ENCODE measurements around the gene MYO1F. TPM values are rescaled to one million over a fixed set of nuclear protein-coding genes. Genes with fewer than 3 reads are reported as not detected.
"Not testable (repeated sequence)": the region's sequence is repeated elsewhere in the genome, so short reads cannot be mapped to it uniquely, and the experiment has no call there.

Gene MYO1F
- total and polyA plus RNA-seq, 12 donors, result 1.7 to 62.5 (median 19.4) TPM

GRCh38 chr19:8576273-8576993 is 809 bp downstream of the MYO1F start:
- H3K36me3 ChIP-seq (replicated peaks in 1 of 2), result no peaks in the 10 kb centered on the region
- TF ChIP-seq CTCF (IDR thresholded peaks at IDR 0.05) (no peak), POLR2A (IDR thresholded peaks at IDR 0.05) (no peak)
- DNase-seq, result peak in 1 of 7 donors; percentile 31
- intact Hi-C loops (cut with DNase I), result no loop called here
- no peaks in the 10 kb centered on the region for H3K9me3 ChIP-seq (replicated peaks in 1 of 3)
- no peaks in the 10 kb centered on the region for H3K27me3 ChIP-seq
- H3K4me1 ChIP-seq (replicated peaks in 1 of 2), result no peaks in the 10 kb centered on the region
- peak overlapping the region in 1 of 4 donors; percentile 34 for H3K4me3 ChIP-seq
- H3K27ac ChIP-seq, result peak overlapping the region in 1 of 5 donors; percentile 80
- WGBS, 4 donors, result 50 to 68% (median 54%) methylated on average over 11 to 19 of the region's 19 CpGs

- Histone ChIP-seq H3K36me3 (replicated peaks in 1 of 2) (no peaks in the 10 kb centered on the region), H3K27me3 (no peaks in the 10 kb centered on the region), H3K4me1 (replicated peaks in 1 of 2) (no peaks in the 10 kb centered on the region), H3K27ac (no peak overlapping the region), H3K4me3 (peak overlapping the region in 1 of 4 donors; percentile 34), H3K9me3 (replicated peaks in 1 of 3) (no peaks in the 10 kb centered on the region)
- peak in 1 of 7 donors; percentile 16 for DNase-seq
- 13 to 35% (median 28%) methylated on average over 7 to 10 of the region's 10 CpGs for WGBS, 4 donors
- intact Hi-C loops (cut with DNase I), result no loop called here
- no peak for TF ChIP-seq CTCF (IDR thresholded peaks at IDR 0.05)
- no peak for TF ChIP-seq POLR2A (IDR thresholded peaks at IDR 0.05)
These were observed 1.7 kb downstream of the MYO1F start for GRCh38 chr19:8575467-8575997.

GRCh38 chr19:8574619-8574922 is 2.7 kb downstream of the MYO1F start:
- H3K9me3 ChIP-seq (replicated peaks in 1 of 3); H3K27ac ChIP-seq; H3K4me3 ChIP-seq; intact Hi-C loops (cut with DNase I); H3K27me3 ChIP-seq; H3K4me1 ChIP-seq (replicated peaks in 1 of 2); H3K36me3 ChIP-seq (replicated peaks in 1 of 2); DNase-seq: not testable (repeated sequence)
- 89 to 93% (median 90%) methylated on average over 7 of the region's 7 CpGs for WGBS, 4 donors

- Histone ChIP-seq H3K4me1 (replicated peaks in 1 of 2) (no peaks in the 10 kb centered on the region), H3K9me3 (replicated peaks in 1 of 3) (no peaks in the 10 kb centered on the region), H3K27ac (no peak overlapping the region), H3K36me3 (replicated peaks in 1 of 2) (no peaks in the 10 kb centered on the region), H3K4me3 (no peak overlapping the region), H3K27me3 (no peaks in the 10 kb centered on the region)
- WGBS, 4 donors, result 77 to 83% (median 82%) methylated on average over 7 of the region's 7 CpGs
- intact Hi-C loops (cut with DNase I), result no loop called here
- TF ChIP-seq CTCF (IDR thresholded peaks at IDR 0.05), result no peak
- no peak for TF ChIP-seq POLR2A (IDR thresholded peaks at IDR 0.05)
- DNase-seq, result no peak
These were observed 3.9 kb downstream of the MYO1F start for GRCh38 chr19:8573316-8573715.

GRCh38 chr19:8571006-8571411 is 6.2 kb downstream of the MYO1F start:
- 25 to 39% (median 29%) methylated on average over 2 to 5 of the region's 5 CpGs for WGBS, 4 donors
- Histone ChIP-seq H3K27me3 (no peaks in the 10 kb centered on the region), H3K9me3 (replicated peaks in 1 of 3) (no peaks in the 10 kb centered on the region), H3K27ac (peak overlapping the region in 1 of 5 donors; percentile 65), H3K4me3 (no peak overlapping the region), H3K36me3 (replicated peaks in 1 of 2) (no peaks in the 10 kb centered on the region), H3K4me1 (replicated peaks in 1 of 2) (no peaks in the 10 kb centered on the region)
- intact Hi-C loops (cut with DNase I), result no loop called here
- TF ChIP-seq POLR2A (IDR thresholded peaks at IDR 0.05) (no peak), CTCF (IDR thresholded peaks at IDR 0.05) (no peak)
- DNase-seq, result peak in 5 of 7 donors; percentile 30 to 60 (median 39)
